GM12878 (cell line): ENCODE measurements around the gene USH2A. TPM values are rescaled to one million over a fixed set of nuclear protein-coding genes. Genes with fewer than 3 reads are reported as not detected.

Source experiments
- ATAC-seq: fragments of 200-7000 bp; cut with Tn5 transposase; 3 replicates; pipeline ENCODE4 v1.9.1; 2020; ENCODE audit warnings: mild to moderate bottlenecking, moderate library complexity
- BruUV-seq: library from RNA; stranded (reverse); fragments of 400-500 nt; replicated peaks from 2 replicates; lab custom pipeline; 2021; lab: Mats Ljungman, UMichigan
- CTCF ChIA-PET: fragments of 300-600 bp; sonication (Branson Sonifier 250); formaldehyde crosslinking; extraction: SDS; loops from one replicate; lab custom pipeline; 2021; ENCODE audit warnings: inconsistent platforms; lab: Yijun Ruan, JAX
- POLR2A ChIA-PET: fragments of 350-600 bp; formaldehyde crosslinking; extraction: SDS; loops from one replicate; lab custom pipeline; 2021; ENCODE audit warnings: inconsistent platforms; lab: Charles Lee
- RAD21 ChIA-PET: fragments of 300-600 bp; sonication (Branson Sonifier 250); formaldehyde crosslinking; loops from one replicate; lab custom pipeline; 2023; ENCODE audit warnings: antibody characterized with exemption; ENCODE audit not compliant: unreplicated experiment; lab: Charles Lee
- SMC1A ChIA-PET: fragments of 300-600 bp; sonication (Branson Sonifier 250); formaldehyde crosslinking; loops from one replicate; lab custom pipeline; 2023; ENCODE audit not compliant: unreplicated experiment, uncharacterized antibody; lab: Charles Lee
- DNase-seq: peaks from one replicate; pipeline ENCODE4 v3.0.0-alpha.2; 2011; ENCODE audit warnings: low read depth, low spot score
- FAIRE-seq: peaks from 3 replicates; lab custom pipeline; 2011; peaks lifted over from hg19 to GRCh38; lab: Jason Lieb, UNC
- H2AFZ ChIP-seq: 2 replicates; pipeline ENCODE4 v1.6.0; 2011; ENCODE audit warnings: low read depth, low read length, control low read depth; ENCODE audit not compliant: control insufficient read depth
- H3K27ac ChIP-seq: 2 replicates; pipeline ENCODE4 v1.5.1; 2011; ENCODE audit warnings: control low read depth; ENCODE audit not compliant: control insufficient read depth, insufficient read depth
- H3K27me3 ChIP-seq, 2 experiments: replicated peaks in 1 of 2; 2 replicates each; pipeline versions ENCODE4 v1.6.0 to v1.6.1; 2011; ENCODE audit warnings: low read length in 1 of 2; ENCODE audit not compliant: control insufficient read depth in 2 of 2, insufficient read depth in 2 of 2
- H3K36me3 ChIP-seq, 2 experiments: 2 replicates each; pipeline ENCODE4 v1.5.1; 2011; ENCODE audit warnings: low read length in 1 of 2; ENCODE audit not compliant: control insufficient read depth in 2 of 2, insufficient read depth in 2 of 2
- H3K4me1 ChIP-seq: 2 replicates; pipeline ENCODE4 v1.6.1; 2011; ENCODE audit warnings: mild to moderate bottlenecking, low read length, moderate library complexity, mixed read lengths; ENCODE audit not compliant: control insufficient read depth, insufficient read depth
- H3K4me2 ChIP-seq: 2 replicates; pipeline ENCODE4 v1.6.0; 2011; ENCODE audit warnings: control low read depth; ENCODE audit not compliant: control insufficient read depth, insufficient read depth
- H3K4me3 ChIP-seq: fragments of 200-600 bp; sonication (generic); 2 replicates; pipeline ENCODE4 v1.5.1; 2016
- H3K79me2 ChIP-seq: 2 replicates; pipeline ENCODE4 v1.6.0; 2011; ENCODE audit warnings: low read length; ENCODE audit not compliant: control insufficient read depth, insufficient read depth
- H3K9ac ChIP-seq: 2 replicates; pipeline ENCODE4 v1.8.0; 2011; ENCODE audit warnings: low read length, control low read depth, mixed read lengths; ENCODE audit not compliant: control insufficient read depth, insufficient read depth
- H3K9me3 ChIP-seq: replicated peaks from 3 replicates; pipeline ENCODE4 v1.5.1; 2011; ENCODE audit warnings: mild to moderate bottlenecking, low read length; ENCODE audit not compliant: control insufficient read depth, insufficient read depth
- H4K20me1 ChIP-seq: 2 replicates; pipeline ENCODE4 v1.6.0; 2011; ENCODE audit not compliant: control insufficient read depth, insufficient read depth
- BACH1 ChIP-seq: fragments of 450-650 bp; IDR thresholded peaks from 2 replicates; pipeline ENCODE4 v1.6.1; 2017; ENCODE audit warnings: mild to moderate bottlenecking, borderline replicate concordance
- CBX3 ChIP-seq: fragments of 200-600 bp; sonication (generic); IDR thresholded peaks from 2 replicates; pipeline ENCODE4 v1.6.1; 2016; ENCODE audit warnings: low read depth, borderline replicate concordance
- RAD21 ChIP-seq: IDR thresholded peaks from 2 replicates; pipeline ENCODE4 v1.6.1; 2011; ENCODE audit warnings: mild to moderate bottlenecking, low read depth, low read length, moderate library complexity; ENCODE audit not compliant: insufficient read depth
- SPI1 ChIP-seq: IDR thresholded peaks from 2 replicates; pipeline ENCODE4 v1.6.1; 2011; ENCODE audit warnings: low read depth, mild to moderate bottlenecking, low read length, moderate library complexity, borderline replicate concordance; ENCODE audit not compliant: insufficient read depth
- ZBED1 ChIP-seq: IDR thresholded peaks from 2 replicates; pipeline ENCODE4 v1.6.1; 2016; ENCODE audit warnings: borderline replicate concordance
- ZZZ3 ChIP-seq: IDR thresholded peaks from 2 replicates; pipeline ENCODE4 v1.6.1; 2011; ENCODE audit warnings: low read depth; ENCODE audit not compliant: control insufficient read depth, insufficient read length
- in situ Hi-C: fragments of 300-500 bp; cut with MboI; formaldehyde crosslinking; loops from 9 replicates; pipeline ENCODE4 v1.14.3; 2018; ENCODE audit warnings: mixed read lengths
- intact Hi-C: fragments of 100-400 bp; cut with micrococcal nuclease; formaldehyde crosslinking; loops from one replicate; pipeline ENCODE4 v1.14.2; 2022; ENCODE audit not compliant: unreplicated experiment
- polyA plus RNA-seq, 11 experiments: library from polyadenylated mRNA; depleted of rRNA in 4 of 11; unstranded in 6 of 11; stranded (reverse) in 5 of 11; fragments of >200 nt; fragmentation: Nextera tagmentation in 4 of 11; fragmentation: Illumina TruSeq in 1 of 11; extraction: Ambion mirVana in 4 of 11; extraction: Trizol in 1 of 11; gene quantifications; 1 replicate in 1 of 11; 2 replicates in 10 of 11; pipeline versions ENCODE4 v1.2.1 to v1.2.3, GENCODE V29; 2011 to 2016; ENCODE audit warnings: inconsistent platforms in 2 of 11, missing spikeins in 2 of 11, low read depth in 1 of 11
- total RNA-seq, 4 experiments: library from RNA; depleted of rRNA in 3 of 4; stranded (reverse); fragments of >200 nt in 3 of 4; fragmentation: Illumina TruSeq in 1 of 4; extraction: Trizol in 1 of 4; gene quantifications; 2 replicates each; pipeline versions ENCODE4 v1.2.1 to v1.2.3, GENCODE V29; 2013 to 2021
- TF ChIP-seq, protein P1 (sequence below): IDR thresholded peaks from 2 replicates; pipeline ENCODE4 v1.6.1; 2011; ENCODE audit warnings: borderline replicate concordance, low read depth, mild to moderate bottlenecking, moderate library complexity, mixed read lengths, low read length; ENCODE audit not compliant: insufficient read depth; ENCODE audit errors: extremely low read length
- TF ChIP-seq, protein P2 (sequence below): IDR thresholded peaks from 2 replicates; pipeline ENCODE4 v1.6.1; 2012; ENCODE audit warnings: mild to moderate bottlenecking, low read depth, low read length
- TF ChIP-seq, protein P3 (sequence below), 3 experiments: IDR thresholded peaks in 2 of 3; conservative IDR thresholded peaks in 1 of 3; 2 replicates each; pipeline ENCODE4 v1.5.1; 2011; ENCODE audit warnings: low read depth in 3 of 3, low read length in 3 of 3, mild to moderate bottlenecking in 3 of 3, control low read depth in 2 of 3, moderate library complexity in 2 of 3, inconsistent platforms in 1 of 3, mixed read lengths in 1 of 3; ENCODE audit not compliant: control insufficient read depth in 2 of 3, insufficient read depth in 1 of 3; ENCODE audit errors: extremely low read depth in 1 of 3

The USH2A gene
- total and polyA plus RNA-seq, 10 of the 15 experiments (the other 5 are each of a cell fraction or from before 2014, with no cell fraction given), result under 0.01 to 0.20 (median 0.01) TPM; not detected in 2

DNA sequence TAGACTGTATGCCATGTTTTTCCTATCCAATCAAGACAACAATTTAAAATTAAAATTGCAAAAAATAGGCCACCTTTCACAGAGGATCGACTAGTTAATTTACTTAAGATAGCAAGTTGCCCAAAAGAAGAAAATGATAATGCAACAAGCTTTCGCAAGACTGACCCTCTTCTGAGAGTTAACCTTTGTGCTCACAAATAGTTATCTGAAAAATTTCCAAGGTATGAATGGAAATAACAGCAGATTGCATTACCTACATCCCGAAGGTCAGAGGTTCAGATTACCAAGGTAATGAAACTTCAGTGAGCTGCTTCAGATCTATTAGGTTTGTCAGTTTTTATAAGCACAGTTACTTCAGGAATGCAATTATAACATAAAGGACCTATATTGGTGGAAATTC lies 558.2 kb downstream of the USH2A start (continued):
- TF ChIP-seq, protein P1, sequence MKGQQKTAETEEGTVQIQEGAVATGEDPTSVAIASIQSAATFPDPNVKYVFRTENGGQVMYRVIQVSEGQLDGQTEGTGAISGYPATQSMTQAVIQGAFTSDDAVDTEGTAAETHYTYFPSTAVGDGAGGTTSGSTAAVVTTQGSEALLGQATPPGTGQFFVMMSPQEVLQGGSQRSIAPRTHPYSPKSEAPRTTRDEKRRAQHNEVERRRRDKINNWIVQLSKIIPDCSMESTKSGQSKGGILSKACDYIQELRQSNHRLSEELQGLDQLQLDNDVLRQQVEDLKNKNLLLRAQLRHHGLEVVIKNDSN, result no peak
- TF ChIP-seq CBX3, result no peak

DNA sequence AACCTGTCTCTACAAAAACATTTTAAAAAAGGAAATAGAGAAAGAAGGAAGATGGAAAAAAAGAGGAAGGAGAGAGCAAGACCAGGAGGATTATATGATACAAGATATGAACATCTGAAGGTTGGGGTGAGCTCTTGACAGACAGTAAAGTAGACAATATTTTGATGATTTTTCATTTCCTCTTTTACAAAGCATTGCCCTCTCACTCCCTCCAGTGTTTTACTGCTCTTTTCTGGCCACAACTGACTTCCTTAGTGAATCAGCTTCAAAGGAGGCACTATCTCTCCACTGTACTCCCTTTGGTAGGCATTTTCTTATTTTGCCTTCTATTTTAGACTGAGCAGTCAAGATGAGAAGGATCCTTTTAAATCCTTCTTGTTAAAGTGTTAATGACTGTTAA lies 559.5 kb downstream of the USH2A start:
- CTCF ChIA-PET, result interaction anchor here (0.6 to 1.1 kb wide), 3 partner anchors 24 to 153 kb away, joined by 3 read pairs; no protein-coding TSS in a partner anchor
- peak; percentile 85 for FAIRE-seq
- in situ Hi-C loops, result no loop called here
- no peak overlapping the region for H3K4me3 ChIP-seq
- H3K9ac ChIP-seq, result no peak overlapping the region
- SMC1A ChIA-PET, result interaction anchor here (1.0 to 1.6 kb wide), 4 partner anchors 93 to 337 kb away, joined by 3 to 5 read pairs (median 4); no protein-coding TSS in a partner anchor
- DNase-seq, result no peak
- POLR2A ChIA-PET, result no interaction called here
- no TSS peak for BruUV-seq
- H3K36me3 ChIP-seq, result no peaks in the 10 kb centered on the region
- peak; percentile 90 for ATAC-seq
- H3K27me3 ChIP-seq, result no peaks in the 10 kb centered on the region
- H3K79me2 ChIP-seq, result no peaks in the 10 kb centered on the region
- H3K4me1 ChIP-seq, result no peaks in the 10 kb centered on the region
- intact Hi-C loops, result no loop called here
- H3K27ac ChIP-seq, result no peak overlapping the region
- no peak overlapping the region for H2AFZ ChIP-seq
- RAD21 ChIA-PET, result interaction anchor here (0.8 to 1.6 kb wide), 2 partner anchors 137 to 153 kb away, joined by 3 to 4 read pairs; no protein-coding TSS in a partner anchor
- H4K20me1 ChIP-seq, result no peaks in the 10 kb centered on the region
- TF ChIP-seq RAD21, result 0 out of 2 replicates have a peak, but pooled peaks have one; percentile 18
- TF ChIP-seq, protein P2, sequence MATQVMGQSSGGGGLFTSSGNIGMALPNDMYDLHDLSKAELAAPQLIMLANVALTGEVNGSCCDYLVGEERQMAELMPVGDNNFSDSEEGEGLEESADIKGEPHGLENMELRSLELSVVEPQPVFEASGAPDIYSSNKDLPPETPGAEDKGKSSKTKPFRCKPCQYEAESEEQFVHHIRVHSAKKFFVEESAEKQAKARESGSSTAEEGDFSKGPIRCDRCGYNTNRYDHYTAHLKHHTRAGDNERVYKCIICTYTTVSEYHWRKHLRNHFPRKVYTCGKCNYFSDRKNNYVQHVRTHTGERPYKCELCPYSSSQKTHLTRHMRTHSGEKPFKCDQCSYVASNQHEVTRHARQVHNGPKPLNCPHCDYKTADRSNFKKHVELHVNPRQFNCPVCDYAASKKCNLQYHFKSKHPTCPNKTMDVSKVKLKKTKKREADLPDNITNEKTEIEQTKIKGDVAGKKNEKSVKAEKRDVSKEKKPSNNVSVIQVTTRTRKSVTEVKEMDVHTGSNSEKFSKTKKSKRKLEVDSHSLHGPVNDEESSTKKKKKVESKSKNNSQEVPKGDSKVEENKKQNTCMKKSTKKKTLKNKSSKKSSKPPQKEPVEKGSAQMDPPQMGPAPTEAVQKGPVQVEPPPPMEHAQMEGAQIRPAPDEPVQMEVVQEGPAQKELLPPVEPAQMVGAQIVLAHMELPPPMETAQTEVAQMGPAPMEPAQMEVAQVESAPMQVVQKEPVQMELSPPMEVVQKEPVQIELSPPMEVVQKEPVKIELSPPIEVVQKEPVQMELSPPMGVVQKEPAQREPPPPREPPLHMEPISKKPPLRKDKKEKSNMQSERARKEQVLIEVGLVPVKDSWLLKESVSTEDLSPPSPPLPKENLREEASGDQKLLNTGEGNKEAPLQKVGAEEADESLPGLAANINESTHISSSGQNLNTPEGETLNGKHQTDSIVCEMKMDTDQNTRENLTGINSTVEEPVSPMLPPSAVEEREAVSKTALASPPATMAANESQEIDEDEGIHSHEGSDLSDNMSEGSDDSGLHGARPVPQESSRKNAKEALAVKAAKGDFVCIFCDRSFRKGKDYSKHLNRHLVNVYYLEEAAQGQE, result no peak
- TF ChIP-seq ZZZ3, result no peak
- TF ChIP-seq BACH1, result no peak
- TF ChIP-seq, protein P3, sequence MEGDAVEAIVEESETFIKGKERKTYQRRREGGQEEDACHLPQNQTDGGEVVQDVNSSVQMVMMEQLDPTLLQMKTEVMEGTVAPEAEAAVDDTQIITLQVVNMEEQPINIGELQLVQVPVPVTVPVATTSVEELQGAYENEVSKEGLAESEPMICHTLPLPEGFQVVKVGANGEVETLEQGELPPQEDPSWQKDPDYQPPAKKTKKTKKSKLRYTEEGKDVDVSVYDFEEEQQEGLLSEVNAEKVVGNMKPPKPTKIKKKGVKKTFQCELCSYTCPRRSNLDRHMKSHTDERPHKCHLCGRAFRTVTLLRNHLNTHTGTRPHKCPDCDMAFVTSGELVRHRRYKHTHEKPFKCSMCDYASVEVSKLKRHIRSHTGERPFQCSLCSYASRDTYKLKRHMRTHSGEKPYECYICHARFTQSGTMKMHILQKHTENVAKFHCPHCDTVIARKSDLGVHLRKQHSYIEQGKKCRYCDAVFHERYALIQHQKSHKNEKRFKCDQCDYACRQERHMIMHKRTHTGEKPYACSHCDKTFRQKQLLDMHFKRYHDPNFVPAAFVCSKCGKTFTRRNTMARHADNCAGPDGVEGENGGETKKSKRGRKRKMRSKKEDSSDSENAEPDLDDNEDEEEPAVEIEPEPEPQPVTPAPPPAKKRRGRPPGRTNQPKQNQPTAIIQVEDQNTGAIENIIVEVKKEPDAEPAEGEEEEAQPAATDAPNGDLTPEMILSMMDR (IDR thresholded peaks at IDR 0.05 in 2 of 3, conservative IDR thresholded peaks at IDR 0.05 in 1 of 3; ENCODE audit: control insufficient read depth in 2 of 3, extremely low read depth in 1 of 3, insufficient read depth in 1 of 3, low read depth in 3 of 3, low read length in 3 of 3), result peak in 1 of 3 experiments; percentile 18; a peak in 1 of 6 replicates
- TF ChIP-seq SPI1, result peak; percentile 71
- TF ChIP-seq ZBED1, result no peak
- H3K4me2 ChIP-seq, result no peak overlapping the region
- no peaks in the 10 kb centered on the region for H3K9me3 ChIP-seq
